ENCODE results near the gene WDR45B. TPM values are rescaled to one million over a fixed set of nuclear protein-coding genes. Genes with fewer than 3 reads are reported as not detected.

Gene WDR45B
- total RNA-seq, 2 donors from 2014 or later, result 45.5 to 49.3 TPM

- no peak for DNase-seq
Observed at GRCh38 chr17:82667668-82668000, 19.4 kb upstream of the WDR45B start.

GRCh38 chr17:82666931-82667667 is 18.9 kb upstream of the WDR45B start:
- Histone ChIP-seq H3K36me3 (replicated peaks in 1 of 2; ENCODE audit: insufficient read depth in 1 of 2, low read depth in 2 of 2) (no peaks in the 10 kb centered on the region), H3K27me3 (no peaks in the 10 kb centered on the region), H3K9me3 (no peaks in the 10 kb centered on the region), H3K27ac (no peak overlapping the region), H3K4me3 (no peak overlapping the region), H3K4me1 (peaks cover 5% of the 10 kb centered on the region)
- DNase-seq (no peak), ATAC-seq (no peak)
- intact Hi-C loops (cut with DNase I), result loop anchor here (5.0 kb wide), 1 partner anchor 110 kb away; no protein-coding TSS in a partner anchor
- no peak for TF ChIP-seq POLR2A (IDR thresholded peaks at IDR 0.05)
- TF ChIP-seq, protein P1, sequence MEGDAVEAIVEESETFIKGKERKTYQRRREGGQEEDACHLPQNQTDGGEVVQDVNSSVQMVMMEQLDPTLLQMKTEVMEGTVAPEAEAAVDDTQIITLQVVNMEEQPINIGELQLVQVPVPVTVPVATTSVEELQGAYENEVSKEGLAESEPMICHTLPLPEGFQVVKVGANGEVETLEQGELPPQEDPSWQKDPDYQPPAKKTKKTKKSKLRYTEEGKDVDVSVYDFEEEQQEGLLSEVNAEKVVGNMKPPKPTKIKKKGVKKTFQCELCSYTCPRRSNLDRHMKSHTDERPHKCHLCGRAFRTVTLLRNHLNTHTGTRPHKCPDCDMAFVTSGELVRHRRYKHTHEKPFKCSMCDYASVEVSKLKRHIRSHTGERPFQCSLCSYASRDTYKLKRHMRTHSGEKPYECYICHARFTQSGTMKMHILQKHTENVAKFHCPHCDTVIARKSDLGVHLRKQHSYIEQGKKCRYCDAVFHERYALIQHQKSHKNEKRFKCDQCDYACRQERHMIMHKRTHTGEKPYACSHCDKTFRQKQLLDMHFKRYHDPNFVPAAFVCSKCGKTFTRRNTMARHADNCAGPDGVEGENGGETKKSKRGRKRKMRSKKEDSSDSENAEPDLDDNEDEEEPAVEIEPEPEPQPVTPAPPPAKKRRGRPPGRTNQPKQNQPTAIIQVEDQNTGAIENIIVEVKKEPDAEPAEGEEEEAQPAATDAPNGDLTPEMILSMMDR (IDR thresholded peaks at IDR 0.05), result no peak
- WGBS, 2 donors, result 88 to 93% methylated on average over 22 to 26 of the region's 28 CpGs

More at GRCh38 chr17:82667668-82668000, 19.4 kb upstream of the WDR45B start:
- WGBS, 2 donors, result 80 to 86% methylated on average over 1 to 15 of the region's 15 CpGs
- H3K36me3 ChIP-seq (replicated peaks in 1 of 2; ENCODE audit: insufficient read depth in 1 of 2, low read depth in 2 of 2), result no peaks in the 10 kb centered on the region
- H3K4me3 ChIP-seq, result no peak overlapping the region
- TF ChIP-seq, protein P1 (IDR thresholded peaks at IDR 0.05), result no peak
- no peak for TF ChIP-seq POLR2A (IDR thresholded peaks at IDR 0.05)
- H3K9me3 ChIP-seq, result no peaks in the 10 kb centered on the region
- no peak overlapping the region for H3K27ac ChIP-seq
- H3K4me1 ChIP-seq, result peaks cover 5% of the 10 kb centered on the region
- ATAC-seq, result no peak
- H3K27me3 ChIP-seq, result no peaks in the 10 kb centered on the region
- intact Hi-C loops (cut with DNase I), result loop anchor here (5.0 kb wide), 1 partner anchor 110 kb away; no protein-coding TSS in a partner anchor

GRCh38 chr17:82665891-82666290 is 17.6 kb upstream of the WDR45B start:
- TF ChIP-seq, protein P1 (IDR thresholded peaks at IDR 0.05), result no peak
- no peak for TF ChIP-seq POLR2A (IDR thresholded peaks at IDR 0.05)
- no peak for DNase-seq
- peaks cover 5% of the 10 kb centered on the region for H3K4me1 ChIP-seq
- no peaks in the 10 kb centered on the region for H3K9me3 ChIP-seq
- H3K27me3 ChIP-seq, result no peaks in the 10 kb centered on the region
- no peak for ATAC-seq
- no peak overlapping the region for H3K27ac ChIP-seq
- no peak overlapping the region for H3K4me3 ChIP-seq
- WGBS, 2 donors, result 74 to 99% methylated on average over 6 of the region's 6 CpGs
- H3K36me3 ChIP-seq (replicated peaks in 1 of 2; ENCODE audit: insufficient read depth in 1 of 2, low read depth in 2 of 2), result no peaks in the 10 kb centered on the region
- intact Hi-C loops (cut with DNase I), result loop anchor here (5.0 kb wide), 1 partner anchor 111 kb away; no protein-coding TSS in a partner anchor

- 85 to 87% methylated on average over 11 of the region's 11 CpGs for WGBS, 2 donors
Observed at GRCh38 chr17:82665217-82665616, 17.0 kb upstream of the WDR45B start.

More at GRCh38 chr17:82665217-82665616, 17.0 kb upstream of the WDR45B start:
- H3K27ac ChIP-seq, result no peak overlapping the region
- H3K9me3 ChIP-seq, result no peaks in the 10 kb centered on the region
- no peak overlapping the region for H3K4me3 ChIP-seq
- no peak for DNase-seq
- no peaks in the 10 kb centered on the region for H3K36me3 ChIP-seq (replicated peaks in 1 of 2; ENCODE audit: insufficient read depth in 1 of 2, low read depth in 2 of 2)
- no peaks in the 10 kb centered on the region for H3K27me3 ChIP-seq
- no peak for ATAC-seq
- intact Hi-C loops (cut with DNase I), result loop anchor here (5.0 kb wide), 1 partner anchor 112 kb away; no protein-coding TSS in a partner anchor
- no peak for TF ChIP-seq POLR2A (IDR thresholded peaks at IDR 0.05)
- TF ChIP-seq, protein P1 (IDR thresholded peaks at IDR 0.05), result no peak
- peaks cover 5% of the 10 kb centered on the region for H3K4me1 ChIP-seq

Measured in body of pancreas (tissue), 4 donors.